Chondrocyte (in vitro differentiated cells): Measurements from ENCODE around the gene PRR13. TPM values are rescaled to one million over a fixed set of nuclear protein-coding genes. Genes with fewer than 3 reads are reported as not detected.
"Not testable (repeated sequence)": the region's sequence is repeated elsewhere in the genome, so short reads cannot be mapped to it uniquely, and the experiment has no call there.

Source experiments
- DNase-seq: peaks from one replicate; pipeline ENCODE4 v3.0.0; 2021; ENCODE audit warnings: mixed read lengths, low spot score
- H3K27ac Mint-ChIP-seq: one replicate; pipeline ENCODE4 v1.8.0; 2021; ENCODE audit warnings: mild to moderate bottlenecking, moderate library complexity, mixed read lengths; ENCODE audit not compliant: unreplicated experiment
- H3K27me3 Mint-ChIP-seq: 2 replicates; pipeline ENCODE4 v1.8.0; 2021; ENCODE audit warnings: low read depth, mixed read lengths
- H3K36me3 Mint-ChIP-seq: 2 replicates; pipeline ENCODE4 v1.8.0; 2021; ENCODE audit warnings: low read depth, mixed read lengths
- H3K4me1 Mint-ChIP-seq: 2 replicates; pipeline ENCODE4 v1.8.0; 2021; ENCODE audit warnings: low read depth, mild to moderate bottlenecking, mixed read lengths
- H3K4me3 Mint-ChIP-seq: one replicate; pipeline ENCODE4 v1.8.0; 2021; ENCODE audit warnings: mild to moderate bottlenecking, moderate library complexity, mixed read lengths; ENCODE audit not compliant: unreplicated experiment
- H3K9me3 Mint-ChIP-seq: 2 replicates; pipeline ENCODE4 v1.8.0; 2021; ENCODE audit warnings: low read depth, mixed read lengths
- long read RNA-seq: library from polyadenylated mRNA; stranded (forward); transcript quantifications from one replicate; pipeline ENCODE4 v2.0.0, GENCODE V29; 2021
- total RNA-seq: library from RNA; stranded (reverse); gene quantifications from 3 replicates; pipeline ENCODE4 v1.2.1, GENCODE V29; 2021
- TF ChIP-seq, protein P1 (sequence below): fragments of 200-600 bp; sonication (generic); IDR thresholded peaks from 2 replicates; pipeline ENCODE4 v1.5.0; 2021; ENCODE audit warnings: antibody characterized with exemption, mild to moderate bottlenecking, moderate library complexity

PRR13 gene
- 96.2 to 110 TPM (median 102 TPM) in 3 replicates for total RNA-seq
- long read RNA-seq, transcript PRR13-202 (4 exons, 1,229 nt), result major isoform, 63 of 87 reads
- long read RNA-seq, transcript PRR13-209 (4 exons, 625 nt), result minor isoform, 10 of 87 reads
- long read RNA-seq, partial matches to known transcripts, result 8 of 87 reads
- long read RNA-seq, other reads (novel, unspliced or antisense), result 1 of 87 reads

DNA sequence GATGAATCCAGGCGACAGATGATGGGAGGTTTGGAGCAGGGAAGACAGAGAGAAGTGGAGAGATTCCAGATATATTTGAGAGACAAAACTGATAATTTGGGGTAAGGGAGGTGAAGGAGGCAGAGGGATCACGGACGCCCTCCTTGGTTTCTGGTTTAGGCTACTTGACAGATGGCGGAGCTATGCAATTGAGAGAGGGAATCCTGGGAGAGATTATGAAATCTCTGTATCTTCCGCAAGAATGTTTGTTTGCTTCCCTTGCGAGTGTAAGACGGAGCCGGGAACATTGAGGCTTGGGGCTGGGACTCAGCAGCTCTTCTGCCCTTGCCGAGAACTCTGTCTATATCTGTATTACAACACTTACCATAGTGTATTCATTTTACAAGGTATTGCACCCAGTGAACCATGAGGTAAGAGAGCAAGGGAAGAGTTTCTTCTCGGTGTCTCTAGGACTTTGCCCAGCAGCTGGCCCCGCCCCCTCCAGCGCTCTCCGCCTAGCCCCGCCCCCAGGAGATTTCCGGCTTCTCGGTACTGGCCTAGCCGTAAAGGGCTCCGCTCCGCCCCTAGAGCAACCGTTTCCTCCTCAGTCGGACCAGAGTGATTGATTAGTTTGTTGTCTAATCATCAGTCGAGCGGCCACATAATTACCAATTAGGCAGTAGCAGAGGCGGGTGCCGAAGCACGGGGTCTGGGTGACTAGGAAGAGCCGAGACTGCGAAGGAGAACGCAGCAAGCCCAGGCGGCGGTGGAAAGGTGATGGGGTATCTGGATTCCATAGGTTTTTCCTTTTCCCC is at the start of gene PRR13:
PRR13 (plus strand) TSS at position 695 of the 794 bp plus-strand sequence. CDS start 981 bp downstream, outside the sequence.
- H3K27me3 Mint-ChIP-seq, result no peaks in the 10 kb centered on the region
- peak within 1 kb of the TSS; percentile 99 for H3K27ac Mint-ChIP-seq
- peaks cover 37% of the 10 kb centered on the region for H3K4me1 Mint-ChIP-seq
- peaks cover 7% of the 10 kb centered on the region for H3K36me3 Mint-ChIP-seq
- peak; percentile 97 for DNase-seq
- peak within 1 kb of the TSS; percentile 82 for H3K4me3 Mint-ChIP-seq
- no peaks in the 10 kb centered on the region for H3K9me3 Mint-ChIP-seq
- TF ChIP-seq, protein P1, sequence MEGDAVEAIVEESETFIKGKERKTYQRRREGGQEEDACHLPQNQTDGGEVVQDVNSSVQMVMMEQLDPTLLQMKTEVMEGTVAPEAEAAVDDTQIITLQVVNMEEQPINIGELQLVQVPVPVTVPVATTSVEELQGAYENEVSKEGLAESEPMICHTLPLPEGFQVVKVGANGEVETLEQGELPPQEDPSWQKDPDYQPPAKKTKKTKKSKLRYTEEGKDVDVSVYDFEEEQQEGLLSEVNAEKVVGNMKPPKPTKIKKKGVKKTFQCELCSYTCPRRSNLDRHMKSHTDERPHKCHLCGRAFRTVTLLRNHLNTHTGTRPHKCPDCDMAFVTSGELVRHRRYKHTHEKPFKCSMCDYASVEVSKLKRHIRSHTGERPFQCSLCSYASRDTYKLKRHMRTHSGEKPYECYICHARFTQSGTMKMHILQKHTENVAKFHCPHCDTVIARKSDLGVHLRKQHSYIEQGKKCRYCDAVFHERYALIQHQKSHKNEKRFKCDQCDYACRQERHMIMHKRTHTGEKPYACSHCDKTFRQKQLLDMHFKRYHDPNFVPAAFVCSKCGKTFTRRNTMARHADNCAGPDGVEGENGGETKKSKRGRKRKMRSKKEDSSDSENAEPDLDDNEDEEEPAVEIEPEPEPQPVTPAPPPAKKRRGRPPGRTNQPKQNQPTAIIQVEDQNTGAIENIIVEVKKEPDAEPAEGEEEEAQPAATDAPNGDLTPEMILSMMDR, result peak; percentile 6

DNA sequence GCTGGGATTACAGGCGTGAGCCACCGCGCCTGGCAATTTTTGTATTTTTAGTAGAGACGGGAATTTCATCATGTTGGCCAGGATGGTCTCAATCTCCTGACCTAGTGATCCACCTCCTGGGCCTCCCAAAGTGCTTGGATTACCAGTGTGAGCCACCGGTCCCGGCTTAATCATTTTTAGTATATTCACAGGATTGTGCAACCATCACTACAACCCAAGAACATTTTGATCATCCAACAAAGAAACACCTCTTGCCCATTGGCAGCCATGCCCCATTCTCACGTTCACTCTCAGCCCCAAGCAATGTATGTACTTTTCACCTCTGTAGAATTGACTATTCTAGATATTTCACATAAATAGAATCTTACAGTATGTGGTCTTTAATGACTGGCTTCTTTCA is 41.6 kb upstream of the PRR13 start:
- H3K4me3 Mint-ChIP-seq, result no peak overlapping the region
- TF ChIP-seq, protein P1, result no peak
- H3K36me3 Mint-ChIP-seq, result peaks cover 7% of the 10 kb centered on the region
- H3K27ac Mint-ChIP-seq, result no peak overlapping the region
- H3K4me1 Mint-ChIP-seq, result peaks cover 4% of the 10 kb centered on the region
- no peak for DNase-seq
- H3K9me3 Mint-ChIP-seq, result no peaks in the 10 kb centered on the region
- no peaks in the 10 kb centered on the region for H3K27me3 Mint-ChIP-seq

GRCh38 chr12:53402351-53402750 is 39.2 kb upstream of the PRR13 start:
- H3K4me1 Mint-ChIP-seq, H3K27me3 Mint-ChIP-seq, H3K9me3 Mint-ChIP-seq, H3K27ac Mint-ChIP-seq, DNase-seq, H3K4me3 Mint-ChIP-seq: not testable (repeated sequence)
- peaks cover 11% of the 10 kb centered on the region for H3K36me3 Mint-ChIP-seq

- TF ChIP-seq, protein P1, result no peak
Measured at GRCh38 chr12:53402871-53403270, 38.7 kb upstream of the PRR13 start.

GRCh38 chr12:53410951-53411350 is 30.6 kb upstream of the PRR13 start:
- peaks cover 39% of the 10 kb centered on the region for H3K4me1 Mint-ChIP-seq
- TF ChIP-seq, protein P1, result no peak
- H3K4me3 Mint-ChIP-seq, result no peak overlapping the region
- peak overlapping the region; percentile 12 for H3K27ac Mint-ChIP-seq
- H3K9me3 Mint-ChIP-seq, result no peaks in the 10 kb centered on the region
- no peaks in the 10 kb centered on the region for H3K27me3 Mint-ChIP-seq
- peak; percentile 43 for DNase-seq
- peaks cover 26% of the 10 kb centered on the region for H3K36me3 Mint-ChIP-seq

More at GRCh38 chr12:53402871-53403270, 38.7 kb upstream of the PRR13 start:
- Mint-ChIP-seq H3K36me3 (peaks cover 11% of the 10 kb centered on the region), H3K27ac (no peak overlapping the region), H3K4me3 (no peak overlapping the region), H3K9me3 (no peaks in the 10 kb centered on the region), H3K4me1 (no peaks in the 10 kb centered on the region), H3K27me3 (no peaks in the 10 kb centered on the region)
- no peak for DNase-seq
